ENCODE results near the gene LRBA. TPM values are rescaled to one million over a fixed set of nuclear protein-coding genes. Genes with fewer than 3 reads are reported as not detected.

LRBA gene
- polyA plus RNA-seq, 3 donors: 64.0 to 70.1 (median 67.0) TPM

DNA sequence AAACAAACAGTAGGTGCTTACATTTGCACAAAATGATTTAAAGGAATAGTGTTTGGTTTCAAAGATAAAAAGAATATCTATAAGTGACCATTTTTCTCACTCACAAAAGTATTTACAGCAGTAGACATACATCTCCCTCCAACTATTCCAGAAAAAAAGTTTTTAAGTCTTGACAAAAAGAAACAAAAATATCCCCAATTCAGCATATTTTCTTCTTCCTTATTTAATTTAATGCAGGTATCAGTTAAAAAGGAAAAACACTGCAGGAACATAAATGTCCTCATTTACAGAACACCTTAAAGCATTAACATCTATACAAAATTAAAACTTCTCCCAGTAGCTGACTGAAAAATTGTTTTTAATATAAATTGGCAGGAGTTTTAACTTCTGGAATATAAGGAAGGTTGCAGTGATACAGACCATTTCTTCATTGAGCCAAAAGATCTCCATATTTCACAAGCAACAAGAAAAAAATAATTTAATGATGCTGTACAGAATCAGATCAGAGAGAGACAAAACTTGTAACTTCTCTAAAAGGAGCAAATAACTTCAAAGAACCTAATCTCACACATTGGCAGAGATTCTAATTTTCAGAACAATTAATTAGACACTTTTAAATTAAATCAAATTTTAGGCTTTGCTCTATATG, 428.8 kb downstream of the LRBA start:
- DNase-seq (ENCODE audit: extremely low read depth in 1 of 11, low read depth in 9 of 11, low spot score in 4 of 11): no peak

- DNase-seq (ENCODE audit: extremely low read depth in 1 of 11, low read depth in 9 of 11, low spot score in 4 of 11): no peak
Measured at GRCh38 chr4:150585611-150586010, 429.5 kb downstream of the LRBA start.

DNA sequence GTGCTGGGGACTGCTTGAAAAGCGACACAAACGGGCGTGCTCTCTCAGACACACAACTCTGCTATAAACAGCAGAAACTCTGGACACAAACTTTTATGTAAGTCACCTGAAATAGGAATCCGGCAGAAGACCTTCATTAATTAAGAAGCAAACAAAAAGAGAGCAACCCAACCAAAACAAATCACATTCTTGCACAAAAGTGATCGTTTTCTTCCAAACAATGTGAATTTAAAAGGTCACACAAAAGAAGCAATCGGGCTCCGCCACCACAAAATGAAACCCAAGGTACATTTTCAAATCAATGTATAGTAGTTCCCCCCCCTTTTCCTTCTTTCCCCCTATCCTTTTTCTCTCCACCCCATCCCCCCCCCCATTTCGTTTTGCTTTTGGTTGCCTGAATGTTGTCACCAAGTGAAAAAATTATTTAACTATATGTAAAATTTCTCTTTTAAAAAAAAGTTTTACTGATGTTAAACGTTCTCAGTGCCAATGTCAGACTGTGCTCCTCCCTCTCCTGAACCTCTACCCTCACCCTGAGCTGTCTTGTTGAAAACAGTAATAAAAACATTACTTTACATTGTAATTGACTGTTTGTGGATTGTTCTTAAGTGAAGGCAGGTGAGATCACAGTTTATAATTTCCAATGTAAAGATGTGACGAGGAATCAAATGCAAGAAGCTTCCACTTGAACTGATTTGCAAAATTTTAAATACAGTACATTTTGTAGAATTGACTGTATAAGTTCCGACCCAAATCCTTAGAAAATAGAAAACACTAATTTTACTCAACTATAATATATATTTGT, 430.8 kb downstream of the LRBA start:
- DNase-seq (ENCODE audit: extremely low read depth in 1 of 11, low read depth in 9 of 11, low spot score in 4 of 11): no peak

DNA sequence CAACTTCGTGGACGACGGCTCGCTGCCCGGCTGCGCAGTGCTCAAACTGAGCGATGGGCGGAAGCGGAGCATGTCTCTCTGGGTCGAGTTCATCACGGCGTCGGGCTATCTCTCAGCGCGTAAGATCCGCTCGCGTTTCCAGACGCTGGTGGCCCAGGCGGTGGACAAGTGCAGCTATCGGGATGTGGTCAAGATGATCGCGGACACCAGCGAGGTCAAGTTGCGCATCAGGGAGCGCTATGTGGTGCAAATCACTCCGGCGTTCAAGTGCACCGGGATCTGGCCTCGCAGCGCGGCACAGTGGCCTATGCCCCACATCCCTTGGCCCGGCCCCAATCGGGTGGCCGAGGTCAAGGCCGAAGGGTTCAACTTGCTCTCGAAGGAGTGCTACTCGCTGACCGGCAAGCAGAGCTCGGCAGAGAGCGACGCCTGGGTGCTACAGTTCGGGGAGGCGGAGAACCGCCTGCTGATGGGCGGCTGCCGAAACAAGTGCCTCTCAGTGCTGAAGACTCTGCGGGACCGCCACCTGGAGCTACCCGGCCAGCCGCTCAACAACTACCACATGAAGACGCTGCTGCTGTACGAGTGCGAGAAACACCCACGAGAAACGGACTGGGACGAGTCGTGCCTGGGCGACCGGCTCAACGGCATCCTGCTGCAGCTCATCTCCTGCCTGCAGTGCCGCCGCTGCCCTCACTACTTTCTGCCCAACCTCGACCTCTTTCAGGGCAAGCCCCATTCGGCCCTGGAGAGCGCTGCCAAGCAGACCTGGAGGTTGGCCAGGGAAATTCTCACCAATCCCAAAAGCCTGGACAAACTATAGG, 431.6 kb downstream of the LRBA start:
- DNase-seq (ENCODE audit: extremely low read depth in 1 of 11, low read depth in 9 of 11, low spot score in 4 of 11): peak in 2 of 11 donors; percentile 21 to 42

DNA sequence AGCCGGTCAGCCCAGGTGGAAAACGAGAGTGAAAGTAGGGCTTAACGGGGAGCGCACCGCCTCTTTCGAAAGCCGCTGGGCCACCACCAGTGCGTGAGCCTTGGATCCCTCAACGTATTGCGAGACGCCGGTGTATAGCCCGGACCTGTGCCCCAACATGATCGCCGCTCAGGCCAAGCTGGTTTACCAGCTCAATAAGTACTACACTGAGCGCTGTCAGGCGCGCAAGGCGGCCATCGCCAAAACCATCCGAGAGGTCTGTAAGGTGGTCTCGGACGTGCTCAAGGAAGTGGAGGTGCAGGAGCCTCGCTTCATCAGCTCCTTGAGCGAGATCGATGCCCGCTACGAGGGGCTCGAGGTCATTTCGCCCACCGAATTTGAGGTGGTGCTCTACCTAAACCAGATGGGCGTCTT, 432.2 kb downstream of the LRBA start:
- DNase-seq (ENCODE audit: extremely low read depth in 1 of 11, low read depth in 9 of 11, low spot score in 4 of 11): peak in 1 of 11 donors; percentile 14

- peak in 1 of 11 donors; percentile 14 for DNase-seq (ENCODE audit: extremely low read depth in 1 of 11, low read depth in 9 of 11, low spot score in 4 of 11)
Measured at GRCh38 chr4:150582146-150582872, 432.8 kb downstream of the LRBA start, which contains the start of gene MAB21L2. Gene MAB21L2, plus strand, starts transcription at chr4:150582151. Its CDS starts 879 bp downstream, at chr4:150583030.

DNA sequence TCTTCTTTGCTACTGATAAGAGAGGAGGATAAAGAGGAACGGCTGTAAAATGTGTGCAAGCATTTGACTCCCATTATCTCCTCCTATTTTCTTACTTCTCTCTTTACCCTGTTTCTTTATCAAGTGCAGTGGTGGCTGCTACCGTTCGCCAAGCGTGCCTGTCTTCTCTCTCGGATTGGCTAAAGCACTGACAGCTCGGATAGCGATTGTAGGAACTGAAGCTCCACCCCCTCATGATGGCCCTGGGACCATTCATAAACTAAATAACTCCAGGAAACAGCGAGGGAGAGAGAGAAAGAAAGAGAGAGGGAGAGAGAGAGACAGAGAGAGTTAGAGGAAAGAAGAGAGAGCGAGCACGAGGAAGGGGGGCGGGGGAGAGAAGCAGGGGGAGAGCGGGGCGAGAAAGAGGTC, 433.4 kb downstream of the LRBA start:
- peak in 1 of 11 donors; percentile 41 for DNase-seq (ENCODE audit: extremely low read depth in 1 of 11, low read depth in 9 of 11, low spot score in 4 of 11)

- no peak for DNase-seq (ENCODE audit: extremely low read depth in 1 of 11, low read depth in 9 of 11, low spot score in 4 of 11)
Measured at GRCh38 chr4:150581056-150581605, 434.0 kb downstream of the LRBA start.

GRCh38 chr4:150580306-150580705, 434.8 kb downstream of the LRBA start:
- DNase-seq (ENCODE audit: extremely low read depth in 1 of 11, low read depth in 9 of 11, low spot score in 4 of 11): no peak

DNA sequence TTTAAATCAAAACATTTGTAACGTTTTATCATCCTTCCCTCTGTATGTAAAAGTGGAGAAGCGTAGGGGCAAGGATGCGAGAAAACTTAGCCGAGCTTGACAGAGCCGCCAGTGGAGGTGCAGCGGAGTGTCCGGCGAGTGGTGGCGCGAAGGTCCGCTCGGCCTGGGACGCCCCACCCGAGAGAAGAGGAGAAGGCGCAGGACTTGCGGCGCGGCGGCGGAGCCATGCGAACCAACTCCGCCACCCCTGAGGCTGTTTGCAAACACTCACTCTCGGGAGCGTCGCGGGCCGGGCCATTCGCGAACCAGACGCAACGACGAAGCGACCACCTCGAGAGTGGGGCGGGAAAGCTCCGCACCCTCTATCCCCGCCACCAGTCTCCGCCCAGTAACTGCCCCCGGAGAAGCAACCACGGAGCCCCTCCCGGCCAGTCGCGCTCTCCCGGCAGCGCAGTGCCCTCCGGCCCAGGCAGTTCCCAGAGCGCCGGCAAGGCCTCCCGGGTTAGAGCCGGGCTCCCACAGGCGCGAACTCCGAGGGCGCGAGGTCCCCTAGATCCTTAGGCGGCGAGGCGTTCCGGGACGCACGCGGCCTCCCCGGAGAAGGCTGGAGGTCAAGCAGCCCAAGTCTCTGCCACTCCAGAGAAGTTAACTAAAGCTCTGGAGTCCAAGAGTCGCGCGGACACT, 435.4 kb downstream of the LRBA start:
- peak in 2 of 11 donors; percentile 24 to 27 for DNase-seq (ENCODE audit: extremely low read depth in 1 of 11, low read depth in 9 of 11, low spot score in 4 of 11)

- peak in 1 of 11 donors; percentile 33 for DNase-seq (ENCODE audit: extremely low read depth in 1 of 11, low read depth in 9 of 11, low spot score in 4 of 11)
Measured at GRCh38 chr4:150578745-150579501, 436.2 kb downstream of the LRBA start.

DNA sequence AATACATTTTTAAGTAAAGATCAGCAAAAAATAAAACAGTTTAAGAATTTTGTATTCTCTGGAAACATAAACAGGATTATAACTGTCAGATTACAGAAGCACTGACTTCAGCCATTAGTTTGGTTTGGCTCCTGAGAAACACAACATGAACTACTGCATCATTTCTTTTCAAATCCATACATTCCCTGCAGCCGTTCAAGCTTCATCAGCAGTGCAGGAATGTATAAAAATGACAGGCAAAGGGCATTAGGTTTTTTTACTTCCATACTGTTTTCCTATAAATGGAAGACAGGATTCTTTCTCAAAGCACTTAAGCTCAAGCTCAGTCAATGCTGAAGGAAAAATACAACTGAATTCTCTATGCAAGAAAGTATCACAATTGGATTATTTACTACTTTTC, 437.3 kb downstream of the LRBA start:
- DNase-seq (ENCODE audit: extremely low read depth in 1 of 11, low read depth in 9 of 11, low spot score in 4 of 11): no peak

DNA sequence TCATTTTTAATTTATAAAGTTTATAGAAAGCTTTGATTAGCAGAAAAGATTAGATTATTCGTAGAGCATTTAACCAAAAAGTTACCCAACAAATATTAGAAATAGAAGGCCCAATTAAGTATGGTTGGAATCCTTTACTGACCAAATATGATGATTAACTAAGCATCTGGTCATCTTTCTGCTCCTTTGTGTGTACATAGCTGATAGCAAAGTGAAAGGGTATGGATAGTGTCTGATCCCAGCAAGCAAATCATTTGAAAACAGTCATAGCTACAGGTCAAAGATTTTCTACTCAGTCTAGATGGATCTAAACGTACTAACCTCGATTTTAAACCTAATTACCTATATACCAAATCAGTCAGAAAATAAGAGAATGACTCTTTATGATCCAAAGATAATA, 440.4 kb downstream of the LRBA start:
- no peak for DNase-seq (ENCODE audit: extremely low read depth in 1 of 11, low read depth in 9 of 11, low spot score in 4 of 11)

DNA sequence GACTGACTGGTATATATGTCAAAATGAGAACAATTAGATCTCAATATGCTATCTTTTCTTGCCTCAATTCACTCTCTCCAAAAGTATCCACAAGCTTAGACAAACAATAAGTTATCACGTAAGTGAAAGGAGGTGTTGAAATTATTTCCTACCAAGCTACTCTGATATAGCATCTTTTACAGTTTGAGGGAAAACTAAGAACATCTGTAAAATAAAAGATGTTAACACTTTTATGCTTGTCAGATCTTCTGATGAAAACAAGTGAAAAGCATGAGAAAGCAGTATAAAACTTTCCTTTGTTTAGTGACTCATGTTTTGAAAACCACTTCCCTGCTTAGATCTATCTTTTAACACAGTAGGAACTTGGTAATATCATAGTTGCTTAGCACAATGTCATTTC, 441.6 kb downstream of the LRBA start:
- no peak for DNase-seq (ENCODE audit: extremely low read depth in 1 of 11, low read depth in 9 of 11, low spot score in 4 of 11)

DNA sequence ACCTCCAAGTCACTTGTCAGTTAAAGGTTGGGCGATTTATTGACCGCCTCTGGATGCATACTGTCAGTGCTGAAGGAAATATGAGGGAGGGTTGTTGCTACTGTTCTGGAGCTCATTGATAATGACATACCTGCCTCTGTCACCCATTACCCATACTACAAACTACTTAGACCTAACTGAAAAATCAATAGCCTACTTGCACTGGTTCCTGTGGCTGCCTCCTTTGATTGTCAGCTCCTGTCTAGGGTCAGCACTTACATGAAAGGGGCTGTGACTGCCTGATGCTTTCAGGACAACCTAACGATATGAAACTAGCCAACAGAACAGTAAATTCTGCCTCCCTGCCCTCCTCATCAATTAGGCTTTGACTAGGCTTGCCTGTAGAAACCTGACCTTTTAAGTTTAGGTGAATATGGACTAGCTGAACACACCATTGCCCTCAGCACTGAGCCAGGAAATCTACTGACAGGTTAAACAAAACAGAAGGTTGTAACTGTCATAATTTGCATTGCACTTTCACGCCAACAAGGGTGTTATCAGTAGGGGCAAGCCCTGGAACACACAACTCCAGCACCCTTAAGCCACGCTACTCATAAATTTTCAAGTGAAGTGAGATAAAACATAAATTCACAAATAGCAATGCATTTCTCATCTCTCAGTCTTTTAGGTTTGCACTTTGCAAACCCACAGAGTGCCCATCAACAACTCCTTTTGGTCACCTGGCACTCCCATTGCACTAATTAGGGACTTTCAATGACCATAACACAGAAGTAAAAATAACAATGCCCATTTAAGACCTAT, 442.2 kb downstream of the LRBA start:
- no peak for DNase-seq (ENCODE audit: extremely low read depth in 1 of 11, low read depth in 9 of 11, low spot score in 4 of 11)

- no peak for DNase-seq (ENCODE audit: extremely low read depth in 1 of 11, low read depth in 9 of 11, low spot score in 4 of 11)
Measured at GRCh38 chr4:150570862-150571261, 444.2 kb downstream of the LRBA start.
